Upper lobe of left lung (tissue), 6 donors: ENCODE measurements around the gene SUSD6. TPM values are rescaled to one million over a fixed set of nuclear protein-coding genes. Genes with fewer than 3 reads are reported as not detected.

Experiments
- ATAC-seq, 2 donors: fragments of 200-7000 bp; cut with Tn5 transposase; one replicate each; pipeline ENCODE4 v1.9.1; 2022; ENCODE audit warnings: mild to moderate bottlenecking in 2 of 2, moderate library complexity in 2 of 2; ENCODE audit not compliant: low FRiP score in 2 of 2
- DNase-seq, 2 donors: peaks; one replicate each; pipeline ENCODE4 v3.0.0-alpha.2; 2019 to 2020
- H3K27ac ChIP-seq, 4 donors: fragments of 200-600 bp; sonication (generic); one replicate each; pipeline ENCODE4 v1.5.1; 2016 to 2019
- H3K27me3 ChIP-seq, 4 donors: fragments of 200-600 bp; sonication (generic); one replicate each; pipeline ENCODE4 v1.5.1; 2017 to 2019
- H3K36me3 ChIP-seq, 4 donors: fragments of 200-600 bp; sonication (generic); one replicate each; pipeline ENCODE4 v1.5.1; 2016 to 2019
- H3K4me1 ChIP-seq, 4 donors: fragments of 200-600 bp; sonication (generic); one replicate each; pipeline ENCODE4 v1.5.1; 2018 to 2019
- H3K4me3 ChIP-seq, 4 donors: fragments of 200-600 bp; sonication (generic); one replicate each; pipeline ENCODE4 v1.5.1; 2017 to 2019; ENCODE audit warnings: mild to moderate bottlenecking in 2 of 4, moderate library complexity in 1 of 4
- H3K9me3 ChIP-seq, 4 donors: fragments of 200-600 bp; sonication (generic); one replicate each; pipeline ENCODE4 v1.5.1; 2018 to 2019
- EP300 ChIP-seq, 4 donors: sonication (generic); formaldehyde crosslinking; IDR thresholded peaks; one replicate each; pipeline ENCODE4 v1.5.1; 2017; ENCODE audit warnings: antibody characterized with exemption in 4 of 4, control low read depth in 2 of 4
- POLR2A ChIP-seq, 4 donors: fragments of 450-650 bp; IDR thresholded peaks; one replicate each; pipeline ENCODE4 v1.5.1; 2016 to 2017; ENCODE audit warnings: antibody characterized with exemption in 4 of 4, mild to moderate bottlenecking in 2 of 4
- POLR2AphosphoS5 ChIP-seq, 2 donors: sonication (generic); formaldehyde crosslinking; IDR thresholded peaks; one replicate each; pipeline ENCODE4 v1.5.1; 2017; ENCODE audit warnings: antibody characterized with exemption in 2 of 2
- WGBS, 2 donors: methylation state at CpG; one replicate each; pipeline ENCODE4 v1.1.5; 2017 to 2018; 5-methylcytosine and 5-hydroxymethylcytosine counted together
- total RNA-seq, 6 donors: library from RNA; depleted of rRNA in 4 of 6; stranded (reverse); fragments of >200 nt in 4 of 6; gene quantifications; one replicate each; pipeline versions ENCODE4 v1.1.0 to v1.2.1, GENCODE V29; 2016 to 2021
- TF ChIP-seq, protein P1 (sequence below), 6 experiments: fragments of 450-650 bp in 4 of 6; fragments of 200-600 bp in 2 of 6; sonication (generic) in 2 of 6; IDR thresholded peaks; one replicate each; pipeline ENCODE4 v1.5.1; 2016 to 2019; ENCODE audit warnings: antibody characterized with exemption in 6 of 6
- donor health status: DM: no; HTN: no; CAD: no; lungs with moderate emphysema.
- donor health status: DM: no; HTN: yes; CAD: no; lungs with severe emphysema.

Gene SUSD6
- total RNA-seq, 6 donors from 2014 or later, result 63.4 to 90.4 (median 81.6) TPM

DNA sequence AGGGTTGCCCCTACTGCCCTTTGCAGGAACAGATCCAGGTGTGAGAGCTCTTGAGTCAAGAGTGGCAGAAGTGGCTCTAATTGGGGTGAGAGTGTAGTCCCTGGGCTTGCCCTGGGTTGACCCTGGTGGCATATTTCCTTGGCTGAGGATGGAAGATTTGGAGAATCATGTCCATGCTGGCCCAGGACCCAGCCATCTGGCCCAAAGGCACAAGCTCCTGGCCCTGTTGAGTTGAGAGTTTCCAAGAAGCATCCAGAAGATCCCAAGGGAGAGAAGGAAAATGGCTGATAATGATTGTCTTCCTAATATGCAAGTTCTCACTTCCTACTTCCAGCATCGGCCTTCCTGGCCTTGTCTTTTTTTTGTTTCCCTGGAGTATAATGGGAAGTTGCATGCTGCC is 100.1 kb downstream of the SUSD6 start:
- Histone ChIP-seq H3K27me3 (no peaks in the 10 kb centered on the region), H3K4me1 (peaks cover 53 to 81% (median 62%) of the 10 kb centered on the region in 4 donors), H3K9me3 (no peaks in the 10 kb centered on the region), H3K36me3 (peaks cover 10 to 69% (median 23%) of the 10 kb centered on the region in 4 donors), H3K4me3 (no peak overlapping the region), H3K27ac (peak overlapping the region; percentile 73 to 87 (median 84))
- TF ChIP-seq POLR2A (IDR thresholded peaks at IDR 0.05), result no peak
- peak in 1 of 4 donors; percentile 36 for TF ChIP-seq EP300 (IDR thresholded peaks at IDR 0.05)
- TF ChIP-seq, protein P1, sequence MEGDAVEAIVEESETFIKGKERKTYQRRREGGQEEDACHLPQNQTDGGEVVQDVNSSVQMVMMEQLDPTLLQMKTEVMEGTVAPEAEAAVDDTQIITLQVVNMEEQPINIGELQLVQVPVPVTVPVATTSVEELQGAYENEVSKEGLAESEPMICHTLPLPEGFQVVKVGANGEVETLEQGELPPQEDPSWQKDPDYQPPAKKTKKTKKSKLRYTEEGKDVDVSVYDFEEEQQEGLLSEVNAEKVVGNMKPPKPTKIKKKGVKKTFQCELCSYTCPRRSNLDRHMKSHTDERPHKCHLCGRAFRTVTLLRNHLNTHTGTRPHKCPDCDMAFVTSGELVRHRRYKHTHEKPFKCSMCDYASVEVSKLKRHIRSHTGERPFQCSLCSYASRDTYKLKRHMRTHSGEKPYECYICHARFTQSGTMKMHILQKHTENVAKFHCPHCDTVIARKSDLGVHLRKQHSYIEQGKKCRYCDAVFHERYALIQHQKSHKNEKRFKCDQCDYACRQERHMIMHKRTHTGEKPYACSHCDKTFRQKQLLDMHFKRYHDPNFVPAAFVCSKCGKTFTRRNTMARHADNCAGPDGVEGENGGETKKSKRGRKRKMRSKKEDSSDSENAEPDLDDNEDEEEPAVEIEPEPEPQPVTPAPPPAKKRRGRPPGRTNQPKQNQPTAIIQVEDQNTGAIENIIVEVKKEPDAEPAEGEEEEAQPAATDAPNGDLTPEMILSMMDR (IDR thresholded peaks at IDR 0.05), result no peak
- WGBS, 2 donors, result 8 to 45% methylated on average over 1 of the region's 1 CpG
- ATAC-seq (peak in 1 of 2 donors; percentile 2), DNase-seq (peak in 1 of 2 donors; percentile 65)

DNA sequence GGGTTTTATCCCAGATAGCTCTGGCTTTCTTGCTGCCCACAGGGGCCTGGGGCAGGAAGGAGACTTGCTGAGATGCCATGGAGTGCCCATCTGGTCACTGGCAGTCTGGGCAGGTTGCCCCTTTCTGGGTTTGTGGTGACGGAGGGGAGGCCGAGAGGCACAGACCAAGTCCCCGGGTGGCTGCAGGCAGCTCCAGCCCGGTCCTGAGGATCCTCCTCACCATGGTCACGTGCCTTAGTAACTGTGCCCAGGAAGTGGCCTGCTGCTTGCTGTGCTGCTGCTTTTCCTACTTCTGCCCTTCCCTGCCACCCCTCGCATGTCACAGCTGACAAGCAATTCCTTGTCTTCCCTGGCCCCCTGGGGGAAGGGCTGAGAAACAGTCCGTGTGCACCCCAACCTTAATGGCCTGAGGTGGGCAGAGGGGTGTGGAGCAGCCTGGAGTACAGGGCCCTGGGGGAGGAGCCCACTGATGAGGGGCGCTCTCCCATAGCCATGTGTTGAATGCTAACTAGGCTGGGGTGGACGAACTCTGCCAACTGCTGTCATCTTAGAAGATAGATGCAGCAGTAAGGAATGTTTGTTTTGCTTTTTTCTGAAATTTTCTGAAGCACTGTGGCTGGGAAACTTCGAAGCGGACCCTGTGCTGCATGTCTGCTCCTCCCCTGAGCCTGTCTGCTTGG is 100.6 kb downstream of the SUSD6 start:
- Histone ChIP-seq H3K4me1 (peaks cover 58 to 86% (median 68%) of the 10 kb centered on the region in 4 donors), H3K9me3 (no peaks in the 10 kb centered on the region), H3K27me3 (no peaks in the 10 kb centered on the region), H3K4me3 (no peak overlapping the region), H3K36me3 (peaks cover 10 to 63% (median 20%) of the 10 kb centered on the region in 4 donors), H3K27ac (peak overlapping the region; percentile 73 to 87 (median 84))
- TF ChIP-seq, protein P1 (IDR thresholded peaks at IDR 0.05), result peak in 1 of 6 experiments; percentile 10
- no peak for TF ChIP-seq POLR2A (IDR thresholded peaks at IDR 0.05)
- DNase-seq, result peak; percentile 42 to 77
- peak in 1 of 2 donors; percentile 14 for ATAC-seq
- WGBS, 2 donors, result 31 to 40% methylated on average over 5 to 11 of the region's 11 CpGs

DNA sequence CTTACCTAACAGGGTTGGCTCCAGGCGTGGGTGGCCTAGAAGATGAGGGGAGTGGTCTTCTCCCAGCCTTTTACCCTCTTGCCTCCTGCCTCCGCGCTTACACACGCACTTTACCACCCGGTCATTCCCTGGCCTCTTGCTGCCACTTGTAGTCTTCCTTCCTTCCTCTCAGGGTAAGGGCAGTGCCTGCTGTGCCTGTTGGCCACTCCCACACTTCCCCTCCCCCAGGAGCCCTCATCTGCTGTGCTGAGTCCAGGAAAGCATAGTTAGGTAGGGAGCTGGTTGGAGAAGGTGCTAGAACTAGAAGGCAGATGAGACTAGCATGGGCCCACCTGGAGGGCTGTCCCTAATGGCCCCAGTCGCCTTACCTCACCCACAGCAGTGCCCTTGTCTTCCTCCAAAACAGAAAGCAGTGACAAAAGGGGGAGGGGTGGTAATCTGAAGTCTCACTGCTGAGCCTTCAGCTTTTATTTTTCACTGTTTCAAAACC is 101.2 kb downstream of the SUSD6 start:
- TF ChIP-seq POLR2A (IDR thresholded peaks at IDR 0.05) (peak in 1 of 4 donors; percentile 59), EP300 (IDR thresholded peaks at IDR 0.05) (peak in 1 of 4 donors; percentile 20), POLR2AphosphoS5 (IDR thresholded peaks at IDR 0.05) (peak; percentile 37 to 80)
- TF ChIP-seq, protein P1 (IDR thresholded peaks at IDR 0.05), result peak in 1 of 6 experiments; percentile 2
- H3K4me1 ChIP-seq, result peaks cover 64 to 93% (median 74%) of the 10 kb centered on the region in 4 donors
- peak; percentile 65 to 83 for ATAC-seq
- no peaks in the 10 kb centered on the region for H3K27me3 ChIP-seq
- H3K36me3 ChIP-seq, result peaks cover 10 to 57% (median 20%) of the 10 kb centered on the region in 4 donors
- peak in 1 of 2 donors; percentile 93 for DNase-seq
- H3K27ac ChIP-seq, result peak overlapping the region; percentile 73 to 87 (median 84)
- H3K9me3 ChIP-seq, result no peaks in the 10 kb centered on the region
- H3K4me3 ChIP-seq, result no peak overlapping the region
- WGBS, 2 donors, result 14 to 29% methylated on average over 6 of the region's 6 CpGs

DNA sequence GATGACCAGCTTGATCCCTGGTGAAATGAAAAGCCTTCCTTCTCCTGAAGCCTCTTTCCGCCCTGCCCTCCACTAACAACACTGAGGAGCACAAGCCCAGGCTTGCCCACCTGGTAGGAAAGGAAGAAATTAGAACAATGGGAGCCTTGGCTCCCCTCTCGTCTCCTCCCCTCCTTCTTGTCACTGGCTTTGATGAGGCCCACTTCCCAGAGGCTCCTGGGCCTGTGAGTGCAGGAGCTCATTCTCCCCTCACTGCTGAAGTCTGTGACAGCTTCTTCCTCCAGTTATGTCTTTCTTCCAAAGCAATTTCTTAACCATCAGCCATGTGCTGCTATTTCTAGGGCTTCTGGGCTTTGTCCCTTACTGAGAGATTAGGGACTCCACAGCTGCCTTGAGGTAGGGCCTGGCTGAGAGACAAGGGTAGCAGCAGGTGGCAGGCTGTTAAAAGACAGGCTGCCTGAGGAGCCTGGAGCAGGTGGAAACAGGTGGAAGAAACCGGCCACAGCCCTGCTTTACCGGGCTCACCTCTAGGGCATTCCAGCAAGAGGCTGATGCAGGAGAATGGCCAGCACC is 101.9 kb downstream of the SUSD6 start:
- Histone ChIP-seq H3K9me3 (no peaks in the 10 kb centered on the region), H3K36me3 (peaks cover 10 to 51% (median 19%) of the 10 kb centered on the region in 4 donors), H3K4me3 (no peak overlapping the region), H3K27me3 (no peaks in the 10 kb centered on the region), H3K4me1 (peaks cover 70 to 96% (median 77%) of the 10 kb centered on the region in 4 donors), H3K27ac (peak overlapping the region; percentile 73 to 87 (median 84))
- no peak for ATAC-seq
- TF ChIP-seq POLR2A (IDR thresholded peaks at IDR 0.05) (no peak), POLR2AphosphoS5 (IDR thresholded peaks at IDR 0.05) (no peak), EP300 (IDR thresholded peaks at IDR 0.05) (no peak)
- TF ChIP-seq, protein P1 (IDR thresholded peaks at IDR 0.05), result no peak
- peak in 1 of 2 donors; percentile 61 for DNase-seq
- 47 to 64% methylated on average over 4 of the region's 4 CpGs for WGBS, 2 donors
